ENCODE measurements around the gene CTF1.

CTF1 gene

GRCh38 chr16:30874244-30874820, 22.1 kb upstream of the CTF1 start:
- Histone ChIP-seq H3K36me3 (ENCODE audit: insufficient read depth, low read length) (0 out of 2 replicates have a peak, but pooled peaks cover 6% of the 10 kb centered on the region), H3K9ac (ENCODE audit: low read depth, low read length) (peak overlapping the region; percentile 97), H3K27ac (ENCODE audit: low read depth, low read length) (no peak overlapping the region), H3K4me1 (ENCODE audit: insufficient read depth, low read length) (peaks cover 8% of the 10 kb centered on the region; the same call in 1 of the 2 replicates), H3K4me3 (ENCODE audit: low read length) (peak overlapping the region; percentile 87), H3K9me3 (ENCODE audit: insufficient read depth, low read depth, low read length) (no peaks in the 10 kb centered on the region), H3K27me3 (ENCODE audit: insufficient read depth, low read length) (peaks cover 47% of the 10 kb centered on the region)
- WGBS = 28% methylated on average over 23 of the region's 23 CpGs

- H3K27me3 ChIP-seq (ENCODE audit: insufficient read depth, low read length) = peaks cover 43% of the 10 kb centered on the region
- peaks cover 9% of the 10 kb centered on the region; the same call in 1 of the 2 replicates for H3K36me3 ChIP-seq (ENCODE audit: insufficient read depth, low read length)
- H3K9me3 ChIP-seq (ENCODE audit: insufficient read depth, low read depth, low read length) = no peaks in the 10 kb centered on the region
- peaks cover 8% of the 10 kb centered on the region; the same call in 1 of the 2 replicates for H3K4me1 ChIP-seq (ENCODE audit: insufficient read depth, low read length)
- peak overlapping the region; percentile 87 for H3K4me3 ChIP-seq (ENCODE audit: low read length)
- under 1% methylated on average over 85 of the region's 85 CpGs for WGBS
- peak overlapping the region; percentile 97 for H3K9ac ChIP-seq (ENCODE audit: low read depth, low read length)
- peak overlapping the region; percentile 79 for H3K27ac ChIP-seq (ENCODE audit: low read depth, low read length)
Observed at GRCh38 chr16:30874821-30875717, 21.3 kb upstream of the CTF1 start.

- Histone ChIP-seq H3K27me3 (ENCODE audit: insufficient read depth, low read length) (peaks cover 37% of the 10 kb centered on the region), H3K36me3 (ENCODE audit: insufficient read depth, low read length) (peaks cover 10% of the 10 kb centered on the region; the same call in 1 of the 2 replicates), H3K9me3 (ENCODE audit: insufficient read depth, low read depth, low read length) (no peaks in the 10 kb centered on the region), H3K4me3 (ENCODE audit: low read length) (peak overlapping the region; percentile 87), H3K27ac (ENCODE audit: low read depth, low read length) (peak overlapping the region; percentile 79), H3K4me1 (ENCODE audit: insufficient read depth, low read length) (peaks cover 8% of the 10 kb centered on the region; the same call in 1 of the 2 replicates), H3K9ac (ENCODE audit: low read depth, low read length) (peak overlapping the region; percentile 97)
- WGBS = 34% methylated on average over 12 of the region's 12 CpGs
Observed at GRCh38 chr16:30875871-30876801, 20.3 kb upstream of the CTF1 start.

- peaks cover 10% of the 10 kb centered on the region; the same call in 1 of the 2 replicates for H3K36me3 ChIP-seq (ENCODE audit: insufficient read depth, low read length)
- H3K9me3 ChIP-seq (ENCODE audit: insufficient read depth, low read depth, low read length) = no peaks in the 10 kb centered on the region
- peak overlapping the region; percentile 87 for H3K4me3 ChIP-seq (ENCODE audit: low read length)
- H3K27me3 ChIP-seq (ENCODE audit: insufficient read depth, low read length) = peaks cover 31% of the 10 kb centered on the region
- peak overlapping the region; percentile 97; the same call in 1 of the 2 replicates for H3K9ac ChIP-seq (ENCODE audit: low read depth, low read length)
- 72% methylated on average over 5 of the region's 5 CpGs for WGBS
- peaks cover 8% of the 10 kb centered on the region; the same call in 1 of the 2 replicates for H3K4me1 ChIP-seq (ENCODE audit: insufficient read depth, low read length)
- no peak overlapping the region for H3K27ac ChIP-seq (ENCODE audit: low read depth, low read length)
Observed at GRCh38 chr16:30876867-30877266, 19.5 kb upstream of the CTF1 start.

- Histone ChIP-seq H3K27me3 (ENCODE audit: insufficient read depth, low read length) (no peaks in the 10 kb centered on the region), H3K9me3 (ENCODE audit: insufficient read depth, low read depth, low read length) (no peaks in the 10 kb centered on the region), H3K36me3 (ENCODE audit: insufficient read depth, low read length) (peaks cover 16% of the 10 kb centered on the region; the same call in 1 of the 2 replicates), H3K4me3 (ENCODE audit: low read length) (no peak overlapping the region), H3K4me1 (ENCODE audit: insufficient read depth, low read length) (no peaks in the 10 kb centered on the region), H3K9ac (ENCODE audit: low read depth, low read length) (no peak overlapping the region), H3K27ac (ENCODE audit: low read depth, low read length) (no peak overlapping the region)
- WGBS = 85% methylated on average over 4 of the region's 4 CpGs
Observed at GRCh38 chr16:30882429-30883310, 13.7 kb upstream of the CTF1 start.

GRCh38 chr16:30884760-30885159, 11.7 kb upstream of the CTF1 start:
- no peaks in the 10 kb centered on the region for H3K9me3 ChIP-seq (ENCODE audit: insufficient read depth, low read depth, low read length)
- H3K27ac ChIP-seq (ENCODE audit: low read depth, low read length) = no peak overlapping the region
- WGBS = 84% methylated on average over 3 of the region's 3 CpGs
- no peak overlapping the region for H3K9ac ChIP-seq (ENCODE audit: low read depth, low read length)
- H3K4me1 ChIP-seq (ENCODE audit: insufficient read depth, low read length) = no peaks in the 10 kb centered on the region
- no peaks in the 10 kb centered on the region for H3K27me3 ChIP-seq (ENCODE audit: insufficient read depth, low read length)
- H3K36me3 ChIP-seq (ENCODE audit: insufficient read depth, low read length) = peaks cover 21% of the 10 kb centered on the region; the same call in 1 of the 2 replicates
- no peak overlapping the region for H3K4me3 ChIP-seq (ENCODE audit: low read length)

- H3K9me3 ChIP-seq (ENCODE audit: insufficient read depth, low read depth, low read length) = no peaks in the 10 kb centered on the region
- no peak overlapping the region for H3K9ac ChIP-seq (ENCODE audit: low read depth, low read length)
- no peaks in the 10 kb centered on the region for H3K4me1 ChIP-seq (ENCODE audit: insufficient read depth, low read length)
- H3K27ac ChIP-seq (ENCODE audit: low read depth, low read length) = no peak overlapping the region
- H3K4me3 ChIP-seq (ENCODE audit: low read length) = no peak overlapping the region
- peaks cover 19% of the 10 kb centered on the region; the same call in 1 of the 2 replicates for H3K36me3 ChIP-seq (ENCODE audit: insufficient read depth, low read length)
- WGBS = 94% methylated on average over 9 of the region's 9 CpGs
- H3K27me3 ChIP-seq (ENCODE audit: insufficient read depth, low read length) = no peaks in the 10 kb centered on the region
Observed at GRCh38 chr16:30885196-30885595, 11.2 kb upstream of the CTF1 start.

GRCh38 chr16:30886145-30886544, 10.3 kb upstream of the CTF1 start:
- no peak overlapping the region for H3K9ac ChIP-seq (ENCODE audit: low read depth, low read length)
- H3K9me3 ChIP-seq (ENCODE audit: insufficient read depth, low read depth, low read length) = no peaks in the 10 kb centered on the region
- H3K36me3 ChIP-seq (ENCODE audit: insufficient read depth, low read length) = peaks cover 19% of the 10 kb centered on the region; the same call in 1 of the 2 replicates
- H3K27ac ChIP-seq (ENCODE audit: low read depth, low read length) = no peak overlapping the region
- WGBS = 83% methylated on average over 1 of the region's 1 CpG
- H3K4me1 ChIP-seq (ENCODE audit: insufficient read depth, low read length) = no peaks in the 10 kb centered on the region
- no peaks in the 10 kb centered on the region for H3K27me3 ChIP-seq (ENCODE audit: insufficient read depth, low read length)
- no peak overlapping the region for H3K4me3 ChIP-seq (ENCODE audit: low read length)

- Histone ChIP-seq H3K27ac (ENCODE audit: low read depth, low read length) (no peak overlapping the region), H3K9me3 (ENCODE audit: insufficient read depth, low read depth, low read length) (no peaks in the 10 kb centered on the region), H3K9ac (ENCODE audit: low read depth, low read length) (no peak overlapping the region), H3K27me3 (ENCODE audit: insufficient read depth, low read length) (no peaks in the 10 kb centered on the region), H3K36me3 (ENCODE audit: insufficient read depth, low read length) (peaks cover 21% of the 10 kb centered on the region; the same call in 1 of the 2 replicates), H3K4me1 (ENCODE audit: insufficient read depth, low read length) (peaks cover 1% of the 10 kb centered on the region; the same call in 1 of the 2 replicates), H3K4me3 (ENCODE audit: low read length) (no peak overlapping the region)
- 92% methylated on average over 9 of the region's 9 CpGs for WGBS
Observed at GRCh38 chr16:30887927-30888326, 8.5 kb upstream of the CTF1 start.

Measured in HUES64 (cell line).